SU-DHL-6 (cell line): ENCODE results near the gene SLC39A7.

Source experiments
- CTCF ChIP-seq: fragments of 200-600 bp; sonication (generic); IDR thresholded peaks from one replicate; pipeline ENCODE4 v1.5.1; 2017; ENCODE audit warnings: antibody characterized with exemption, mild to moderate bottlenecking, low read length, moderate library complexity; ENCODE audit not compliant: insufficient read depth, poor library complexity, severe bottlenecking
- EZH2phosphoT487 ChIP-seq: fragments of 200-600 bp; sonication (generic), shearing (Covaris generic); conservative IDR thresholded peaks from 2 replicates; pipeline ENCODE4 v1.6.1; 2018; ENCODE audit warnings: mild to moderate bottlenecking, antibody characterized with exemption, low read length, moderate library complexity, mixed read lengths

GRCh38 chr6:33249732-33250630, 49.3 kb downstream of the SLC39A7 start:
- TF ChIP-seq CTCF = no peak
- TF ChIP-seq EZH2phosphoT487 = no peak
